ENCODE results near the gene SMTNL2.

The SMTNL2 gene

GRCh38 chr17:4584101-4584916 lies at the start of gene SMTNL2:
Gene SMTNL2 (plus strand): TSS chr17:4584529. CDS start chr17:4584606, 77 bp downstream.
- no peak for DNase-seq

GRCh38 chr17:4534928-4535666 lies 49.2 kb upstream of the SMTNL2 start:
- no peak for DNase-seq

GRCh38 chr17:4535667-4536258 lies 48.6 kb upstream of the SMTNL2 start:
- DNase-seq: no peak

GRCh38 chr17:4536259-4536741 lies 48.0 kb upstream of the SMTNL2 start:
- no peak for DNase-seq

GRCh38 chr17:4536742-4537411 lies 47.5 kb upstream of the SMTNL2 start:
- DNase-seq: no peak

GRCh38 chr17:4537451-4538235 lies 46.7 kb upstream of the SMTNL2 start:
- DNase-seq: no peak

GRCh38 chr17:4538236-4539002 lies 45.9 kb upstream of the SMTNL2 start:
- DNase-seq: no peak

- DNase-seq: no peak
Measured at GRCh38 chr17:4539025-4539424, 45.3 kb upstream of the SMTNL2 start.

- DNase-seq: no peak
Measured at GRCh38 chr17:4539576-4540223, 44.6 kb upstream of the SMTNL2 start.

- DNase-seq: no peak
Measured at GRCh38 chr17:4540224-4540651, 44.1 kb upstream of the SMTNL2 start.

- no peak for DNase-seq
Measured at GRCh38 chr17:4540687-4541327, 43.5 kb upstream of the SMTNL2 start.

GRCh38 chr17:4541328-4542002 lies 42.9 kb upstream of the SMTNL2 start:
- no peak for DNase-seq

- DNase-seq: no peak
Measured at GRCh38 chr17:4542003-4542725, 42.2 kb upstream of the SMTNL2 start.

GRCh38 chr17:4542726-4543191 lies 41.6 kb upstream of the SMTNL2 start:
- no peak for DNase-seq

GRCh38 chr17:4543557-4544026 lies 40.7 kb upstream of the SMTNL2 start:
- DNase-seq: no peak

- no peak for DNase-seq
Measured at GRCh38 chr17:4544135-4544950, 40.0 kb upstream of the SMTNL2 start.

- no peak for DNase-seq
Measured at GRCh38 chr17:4544951-4545216, 39.4 kb upstream of the SMTNL2 start.
